Mesendoderm (in vitro differentiated cells): ENCODE measurements around the gene SAP30BP.

Source experiments
- DNase-seq: peaks from one replicate; pipeline ENCODE4 v3.0.0; 2013
- H2AK5ac ChIP-seq: 2 replicates; pipeline ENCODE4 v1.6.1; 2013; ENCODE audit warnings: low read length, inconsistent platforms
- H2BK120ac ChIP-seq: 2 replicates; pipeline ENCODE4 v1.6.1; 2013; ENCODE audit warnings: low read depth, mild to moderate bottlenecking, low read length, moderate library complexity, mixed read lengths
- H2BK15ac ChIP-seq: replicated peaks from 2 replicates; pipeline ENCODE4 v1.6.1; 2013; ENCODE audit warnings: low read depth, mild to moderate bottlenecking, moderate library complexity
- H2BK5ac ChIP-seq: 2 replicates; pipeline ENCODE4 v1.6.1; 2013; ENCODE audit warnings: low read length, inconsistent platforms
- H3K18ac ChIP-seq: 2 replicates; pipeline ENCODE4 v1.6.1; 2013; ENCODE audit warnings: mild to moderate bottlenecking, low read length, mixed read lengths
- H3K23ac ChIP-seq: one replicate; pipeline ENCODE4 v1.6.1; 2013; ENCODE audit warnings: low read length
- H3K27ac ChIP-seq: 2 replicates; pipeline ENCODE4 v1.5.1; 2013; ENCODE audit warnings: low read depth, mild to moderate bottlenecking, inconsistent platforms, low read length, moderate library complexity
- H3K27me3 ChIP-seq: 2 replicates; pipeline ENCODE4 v1.6.1; 2013; ENCODE audit warnings: low read length, control low read depth, mild to moderate bottlenecking, inconsistent platforms; ENCODE audit not compliant: insufficient read depth, poor library complexity
- H3K36me3 ChIP-seq: 2 replicates; pipeline ENCODE4 v1.6.1; 2013; ENCODE audit warnings: low read length, inconsistent platforms; ENCODE audit not compliant: control insufficient read depth, insufficient read depth
- H3K4ac ChIP-seq: one replicate; pipeline ENCODE4 v1.6.1; 2013; ENCODE audit warnings: low read depth, mild to moderate bottlenecking, low read length, moderate library complexity
- H3K4me1 ChIP-seq: 2 replicates; pipeline ENCODE4 v1.6.1; 2013; ENCODE audit warnings: low read depth, low read length, inconsistent platforms; ENCODE audit not compliant: control insufficient read depth
- H3K4me2 ChIP-seq: 2 replicates; pipeline ENCODE4 v1.6.1; 2013; ENCODE audit warnings: low read length
- H3K4me3 ChIP-seq: 2 replicates; pipeline ENCODE4 v1.5.1; 2013; ENCODE audit warnings: mild to moderate bottlenecking, low read length
- H3K56ac ChIP-seq: one replicate; pipeline ENCODE4 v1.6.1; 2013; ENCODE audit warnings: low read length
- H3K79me1 ChIP-seq: 2 replicates; pipeline ENCODE4 v1.6.1; 2013; ENCODE audit warnings: low read length, inconsistent platforms
- H3K79me2 ChIP-seq: 2 replicates; pipeline ENCODE4 v1.6.1; 2013; ENCODE audit warnings: mild to moderate bottlenecking, low read length; ENCODE audit not compliant: control insufficient read depth, insufficient read depth
- H3K9ac ChIP-seq: 2 replicates; pipeline ENCODE4 v1.6.1; 2013; ENCODE audit warnings: low read length, inconsistent platforms
- H4K5ac ChIP-seq: one replicate; pipeline ENCODE4 v1.6.1; 2013; ENCODE audit warnings: low read length
- H4K8ac ChIP-seq: one replicate; pipeline ENCODE4 v1.6.1; 2013; ENCODE audit warnings: low read depth, mild to moderate bottlenecking, control low read depth, low read length, moderate library complexity
- WGBS: extraction: QIAGEN DNeasy Blood & Tissue Kit; methylation state at CpG from one replicate; pipeline ENCODE4 v1.1.7; 2013; ENCODE audit warnings: low lambda C conversion rate, missing lambda C conversion rate; ENCODE audit not compliant: insufficient coverage; ENCODE audit errors: extremely low coverage; 5-methylcytosine and 5-hydroxymethylcytosine counted together

Gene SAP30BP

DNA sequence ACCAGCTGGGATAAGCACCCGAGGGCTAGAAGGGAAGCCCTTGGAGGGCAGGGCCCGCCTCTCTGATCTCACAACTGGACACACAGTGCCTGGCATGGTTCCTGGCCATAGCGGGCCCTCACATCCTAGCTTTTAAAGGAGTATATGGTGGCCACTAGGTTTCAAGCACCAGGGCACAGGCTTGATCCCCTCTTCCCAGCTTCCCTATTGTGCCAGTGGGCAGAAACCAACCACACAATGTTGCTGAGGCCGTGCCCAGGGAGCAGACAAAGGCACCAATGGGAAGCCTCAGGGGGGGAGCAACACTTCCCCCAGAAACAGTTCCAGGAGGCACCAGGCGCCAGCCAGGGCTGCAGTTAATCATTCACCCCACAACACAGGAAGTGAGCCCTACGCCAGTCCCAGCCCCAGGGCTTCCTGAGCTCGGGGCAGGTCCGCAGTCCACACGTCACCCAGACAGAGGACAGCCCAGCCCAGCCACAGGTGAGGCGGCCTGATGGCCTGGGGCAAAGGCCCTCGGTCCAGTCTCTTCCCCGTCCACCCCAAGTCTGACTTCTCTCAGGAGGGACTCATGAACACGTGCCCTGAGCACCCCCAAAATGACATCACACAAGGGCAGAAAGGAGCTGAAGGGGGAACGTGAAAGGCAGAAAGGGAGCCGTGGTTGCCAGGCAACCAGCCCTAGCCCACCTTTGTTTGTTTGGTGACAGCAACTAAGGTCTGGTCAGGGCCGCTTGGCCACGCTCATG is 21.1 kb upstream of the SAP30BP start:
- H3K4me1 ChIP-seq = no peaks in the 10 kb centered on the region
- no peak overlapping the region for H3K4me3 ChIP-seq
- H3K4me2 ChIP-seq = no peak overlapping the region
- no peaks in the 10 kb centered on the region for H3K79me2 ChIP-seq
- H2BK5ac ChIP-seq = no peak overlapping the region
- H4K5ac ChIP-seq = no peak overlapping the region
- no peak overlapping the region for H2BK120ac ChIP-seq
- peak; percentile 86 for DNase-seq
- H3K4ac ChIP-seq = no peak overlapping the region
- H3K36me3 ChIP-seq = no peaks in the 10 kb centered on the region
- H3K27ac ChIP-seq = no peak overlapping the region
- no peaks in the 10 kb centered on the region for H3K79me1 ChIP-seq
- H3K9ac ChIP-seq = no peak overlapping the region
- no peak overlapping the region for H3K23ac ChIP-seq
- H3K56ac ChIP-seq = no peak overlapping the region
- no peak overlapping the region for H2BK15ac ChIP-seq
- H3K27me3 ChIP-seq = no peaks in the 10 kb centered on the region
- H2AK5ac ChIP-seq = no peak overlapping the region
- no peak overlapping the region for H4K8ac ChIP-seq
- H3K18ac ChIP-seq = no peak overlapping the region
- no CpG with 5 or more reads among the region's 17 CpGs for WGBS

DNA sequence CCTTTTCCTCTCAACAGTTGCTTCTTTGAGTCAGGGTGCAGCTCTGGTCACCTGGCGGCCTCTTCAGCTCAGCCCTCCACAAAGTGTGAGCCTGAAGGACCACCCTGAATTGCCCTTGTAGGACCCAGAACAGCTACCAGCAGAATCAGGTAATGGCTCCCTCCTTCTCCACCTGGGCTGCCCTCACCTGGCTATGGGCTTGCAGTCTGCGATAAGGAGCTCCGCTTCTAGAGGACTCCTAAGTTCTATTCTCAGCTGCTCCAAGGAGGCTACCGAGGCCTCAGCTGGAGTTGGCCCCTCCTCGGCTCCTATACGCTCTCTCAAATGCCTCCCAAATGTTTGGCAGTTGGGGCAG is 20.5 kb upstream of the SAP30BP start:
- Histone ChIP-seq H2BK5ac (no peak overlapping the region), H2AK5ac (no peak overlapping the region), H4K8ac (no peak overlapping the region), H3K9ac (no peak overlapping the region), H3K79me2 (no peaks in the 10 kb centered on the region), H3K27ac (no peak overlapping the region), H3K4me1 (no peaks in the 10 kb centered on the region), H3K23ac (no peak overlapping the region), H3K27me3 (no peaks in the 10 kb centered on the region), H4K5ac (no peak overlapping the region), H3K4ac (no peak overlapping the region), H3K4me3 (no peak overlapping the region), H2BK120ac (no peak overlapping the region), H3K4me2 (no peak overlapping the region), H3K56ac (no peak overlapping the region), H2BK15ac (no peak overlapping the region), H3K79me1 (no peaks in the 10 kb centered on the region), H3K18ac (no peak overlapping the region), H3K36me3 (no peaks in the 10 kb centered on the region)
- no CpG with 5 or more reads among the region's 6 CpGs for WGBS
- no peak for DNase-seq

DNA sequence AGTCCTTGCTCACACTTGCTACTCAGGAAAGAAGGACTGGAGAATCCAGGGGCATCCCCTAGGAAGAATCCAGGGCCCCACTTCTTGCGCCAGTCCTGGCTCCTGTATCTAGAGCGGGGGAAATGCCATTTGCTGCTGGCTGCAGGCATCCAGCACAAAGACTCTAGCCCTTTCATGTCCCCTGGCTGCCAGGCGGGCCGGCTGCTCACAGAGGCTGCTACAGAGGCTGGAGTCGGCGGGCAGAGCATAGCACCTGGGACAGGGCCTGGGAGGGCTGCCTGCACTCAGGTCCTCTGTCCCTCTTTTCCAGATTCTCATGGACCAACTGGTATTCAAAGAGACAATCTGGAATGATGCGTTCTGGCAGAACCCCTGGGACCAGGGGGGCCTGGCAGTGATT is 20.1 kb upstream of the SAP30BP start:
- H3K23ac ChIP-seq = no peak overlapping the region
- no peak overlapping the region for H2BK5ac ChIP-seq
- no peak overlapping the region for H2AK5ac ChIP-seq
- no peak overlapping the region for H2BK15ac ChIP-seq
- H3K79me2 ChIP-seq = no peaks in the 10 kb centered on the region
- H3K4me2 ChIP-seq = no peak overlapping the region
- H4K5ac ChIP-seq = no peak overlapping the region
- H3K36me3 ChIP-seq = no peaks in the 10 kb centered on the region
- no peak overlapping the region for H3K9ac ChIP-seq
- H3K18ac ChIP-seq = no peak overlapping the region
- no peaks in the 10 kb centered on the region for H3K27me3 ChIP-seq
- no peak overlapping the region for H2BK120ac ChIP-seq
- no peak overlapping the region for H3K4me3 ChIP-seq
- no peaks in the 10 kb centered on the region for H3K79me1 ChIP-seq
- DNase-seq = no peak
- H3K4ac ChIP-seq = no peak overlapping the region
- H3K56ac ChIP-seq = no peak overlapping the region
- H3K4me1 ChIP-seq = no peaks in the 10 kb centered on the region
- no peak overlapping the region for H4K8ac ChIP-seq
- no CpG with 5 or more reads among the region's 7 CpGs for WGBS
- no peak overlapping the region for H3K27ac ChIP-seq

DNA sequence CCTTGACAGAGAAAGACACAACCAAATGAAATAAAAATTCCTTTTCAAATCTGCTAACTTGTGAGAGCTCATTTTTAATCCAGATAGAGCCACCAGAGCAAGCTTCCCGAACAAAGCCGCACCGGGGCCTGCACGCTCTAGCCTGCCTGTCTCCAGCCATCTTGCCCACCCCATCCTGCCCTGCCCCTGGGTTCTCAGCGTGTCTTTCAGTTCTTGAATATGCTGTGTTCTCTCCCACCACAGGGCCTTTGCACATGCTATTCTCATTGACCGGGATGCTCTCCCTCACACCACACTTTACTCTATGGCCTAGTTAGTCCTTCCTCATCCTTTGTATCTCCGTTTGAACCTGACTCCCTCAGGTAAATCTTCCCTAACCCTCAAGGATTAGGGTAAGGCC is 19.2 kb upstream of the SAP30BP start:
- no peak overlapping the region for H3K4me2 ChIP-seq
- no peaks in the 10 kb centered on the region for H3K4me1 ChIP-seq
- H4K5ac ChIP-seq = no peak overlapping the region
- H3K9ac ChIP-seq = no peak overlapping the region
- no peak overlapping the region for H4K8ac ChIP-seq
- H3K4me3 ChIP-seq = no peak overlapping the region
- no peak overlapping the region for H2BK120ac ChIP-seq
- no peak overlapping the region for H3K23ac ChIP-seq
- no peak overlapping the region for H2AK5ac ChIP-seq
- no peak overlapping the region for H2BK15ac ChIP-seq
- no peaks in the 10 kb centered on the region for H3K27me3 ChIP-seq
- no peaks in the 10 kb centered on the region for H3K79me2 ChIP-seq
- no peak overlapping the region for H3K4ac ChIP-seq
- H3K18ac ChIP-seq = no peak overlapping the region
- no peaks in the 10 kb centered on the region for H3K36me3 ChIP-seq
- no peak overlapping the region for H3K27ac ChIP-seq
- H2BK5ac ChIP-seq = no peak overlapping the region
- H3K56ac ChIP-seq = no peak overlapping the region
- no peaks in the 10 kb centered on the region for H3K79me1 ChIP-seq
- WGBS = no CpG with 5 or more reads among the region's 7 CpGs
- no peak for DNase-seq

DNA sequence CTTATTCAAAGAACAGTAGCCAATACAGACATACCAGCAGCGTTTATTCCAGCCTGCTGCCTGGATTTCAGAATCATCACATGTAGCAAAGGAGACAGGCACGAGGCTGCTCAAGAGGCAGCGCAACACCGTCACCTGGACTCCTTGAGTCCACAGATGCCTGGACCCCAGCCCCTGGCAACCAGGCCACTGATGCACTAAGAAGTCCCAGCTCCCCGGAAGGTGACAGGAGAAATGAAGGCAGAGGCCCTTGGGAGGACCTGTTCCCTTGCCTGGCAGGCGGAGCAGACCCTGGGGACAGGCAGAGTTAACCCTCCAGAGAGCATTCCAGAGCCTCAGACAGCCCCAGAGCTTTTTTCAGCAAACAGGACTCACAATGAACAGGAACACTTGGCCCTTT is 17.5 kb upstream of the SAP30BP start:
- no peak overlapping the region for H2AK5ac ChIP-seq
- H3K4ac ChIP-seq = no peak overlapping the region
- WGBS = no CpG with 5 or more reads among the region's 6 CpGs

DNA sequence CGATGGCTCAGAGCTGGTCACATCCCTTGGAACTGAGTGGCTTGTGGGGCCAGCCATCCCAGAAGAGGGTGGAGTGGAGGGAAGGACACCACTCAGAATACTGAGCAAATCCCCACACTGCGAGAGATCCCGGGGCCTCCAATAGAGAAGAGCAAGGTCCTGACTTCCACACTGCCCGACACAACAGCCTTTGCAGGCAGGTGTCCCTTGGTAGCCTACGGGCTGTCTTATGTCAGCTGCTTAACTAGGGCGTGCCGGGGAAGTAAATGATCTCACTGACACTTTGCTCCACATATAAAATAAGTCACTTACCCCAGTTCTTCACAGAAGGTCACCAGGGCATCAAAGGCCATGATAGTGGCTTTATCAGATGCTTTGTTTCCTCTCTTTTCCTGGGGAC is 16.3 kb upstream of the SAP30BP start:
- DNase-seq = no peak
- Histone ChIP-seq H3K56ac (no peak overlapping the region), H3K18ac (no peak overlapping the region), H3K23ac (no peak overlapping the region), H2BK5ac (no peak overlapping the region), H3K79me1 (no peaks in the 10 kb centered on the region), H4K5ac (no peak overlapping the region), H3K27ac (no peak overlapping the region), H3K79me2 (no peaks in the 10 kb centered on the region), H2BK15ac (no peak overlapping the region), H3K27me3 (no peaks in the 10 kb centered on the region), H3K4ac (no peak overlapping the region), H3K4me2 (no peak overlapping the region), H3K9ac (no peak overlapping the region), H3K4me1 (no peaks in the 10 kb centered on the region), H2BK120ac (no peak overlapping the region), H4K8ac (no peak overlapping the region), H3K4me3 (no peak overlapping the region), H3K36me3 (no peaks in the 10 kb centered on the region), H2AK5ac (no peak overlapping the region)
- no CpG with 5 or more reads among the region's 7 CpGs for WGBS

More for the DNA sequence above, 17.5 kb upstream of the SAP30BP start:
- no peak overlapping the region for H2BK5ac ChIP-seq
- no peaks in the 10 kb centered on the region for H3K36me3 ChIP-seq
- no peak overlapping the region for H3K56ac ChIP-seq
- no peaks in the 10 kb centered on the region for H3K79me2 ChIP-seq
- H3K27me3 ChIP-seq = no peaks in the 10 kb centered on the region
- no peak overlapping the region for H4K8ac ChIP-seq
- no peak overlapping the region for H2BK120ac ChIP-seq
- no peak overlapping the region for H3K18ac ChIP-seq
- no peak overlapping the region for H3K23ac ChIP-seq
- H3K4me2 ChIP-seq = no peak overlapping the region
- H3K4me1 ChIP-seq = no peaks in the 10 kb centered on the region
- no peaks in the 10 kb centered on the region for H3K79me1 ChIP-seq
- no peak overlapping the region for H3K4me3 ChIP-seq
- no peak overlapping the region for H3K27ac ChIP-seq
- H4K5ac ChIP-seq = no peak overlapping the region
- DNase-seq = no peak
- H3K9ac ChIP-seq = no peak overlapping the region
- no peak overlapping the region for H2BK15ac ChIP-seq
